ENCODE measurements around the gene MAGEH1.

The MAGEH1 gene

GRCh38 chrX:55490974-55491373 is 39.0 kb downstream of the MAGEH1 start:
- no peak for DNase-seq
